ENCODE measurements around the gene CDH20. TPM values are rescaled to one million over a fixed set of nuclear protein-coding genes. Genes with fewer than 3 reads are reported as not detected.

Gene CDH20
- total RNA-seq, 2 donors from 2014 or later: 0.09 to 0.14 TPM

DNA sequence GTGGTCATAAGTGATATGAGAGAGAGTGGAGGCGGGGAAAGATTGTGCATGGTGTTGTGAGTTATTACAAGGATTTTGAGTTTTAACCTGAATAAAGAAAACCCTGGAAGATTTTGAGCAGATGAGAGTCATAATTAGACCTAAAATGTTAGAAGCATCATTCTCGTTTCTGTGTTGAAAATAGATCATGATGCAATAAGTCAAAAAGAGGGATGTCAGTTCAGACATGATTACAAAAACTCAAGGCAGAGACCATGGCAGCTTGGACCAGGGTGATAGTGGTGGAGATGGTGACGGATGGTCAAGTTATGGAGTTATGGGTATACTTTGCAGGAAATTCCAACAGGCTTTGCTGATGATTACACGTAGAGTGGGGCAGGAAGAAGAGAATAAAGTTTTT lies 267.2 kb downstream of the CDH20 start:
- no peak for ATAC-seq
- DNase-seq (ENCODE audit: low spot score in 2 of 2): no peak
- Mint-ChIP-seq H3K9me3 (no peaks in the 10 kb centered on the region), H3K36me3 (no peaks in the 10 kb centered on the region), H3K27ac (no peak overlapping the region)

DNA sequence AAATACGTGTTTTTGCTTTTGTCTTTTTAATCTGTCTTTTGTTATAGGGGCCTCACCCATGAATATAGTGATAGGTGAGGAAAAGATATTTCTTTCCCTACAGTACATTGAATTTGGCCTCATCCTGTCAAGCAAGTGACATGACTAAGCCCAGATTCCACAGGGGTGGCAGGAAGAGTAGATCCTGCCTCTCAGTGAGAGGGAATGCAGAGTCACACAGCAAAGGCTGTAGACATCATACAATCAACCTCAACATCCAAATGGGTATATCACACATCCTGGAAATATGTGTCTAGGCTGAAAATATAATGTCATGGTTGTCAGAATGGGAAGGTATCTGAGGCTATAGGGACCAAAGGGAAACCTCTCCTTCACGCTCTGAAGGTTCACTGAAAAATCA lies 269.6 kb downstream of the CDH20 start:
- no peak for DNase-seq (ENCODE audit: low spot score in 2 of 2)
- Mint-ChIP-seq H3K9me3 (no peaks in the 10 kb centered on the region), H3K27ac (no peak overlapping the region), H3K36me3 (no peaks in the 10 kb centered on the region)
- ATAC-seq: no peak

All from activated naive CD4-positive, alpha-beta T cell treated with anti-CD3 and anti-CD28 coated beads, Interleukin-2, amount 50 U/mL, for 72 hours (primary cell).